H9 (cell line): ENCODE measurements around the gene CFAP97D1. TPM values are rescaled to one million over a fixed set of nuclear protein-coding genes. Genes with fewer than 3 reads are reported as not detected.

Source experiments
- DNase-seq: peaks from one replicate; pipeline ENCODE4 v3.0.0-alpha.2; 2017
- H2AFZ ChIP-seq: one replicate; pipeline ENCODE4 v1.6.1; 2013; ENCODE audit warnings: mild to moderate bottlenecking, low read length, control low read depth, moderate library complexity
- H2AK5ac ChIP-seq: 2 replicates; pipeline ENCODE4 v1.6.1; 2013; ENCODE audit warnings: low read length, control low read depth, mixed read lengths; ENCODE audit not compliant: insufficient read length
- H2BK120ac ChIP-seq: one replicate; pipeline ENCODE4 v1.6.1; 2013; ENCODE audit warnings: low read depth, mild to moderate bottlenecking, low read length, control low read depth, inconsistent platforms; ENCODE audit not compliant: poor library complexity, severe bottlenecking
- H2BK12ac ChIP-seq: 2 replicates; pipeline ENCODE4 v1.6.1; 2013; ENCODE audit warnings: low read length, control low read depth, mixed read lengths, low read depth; ENCODE audit not compliant: insufficient read length
- H2BK15ac ChIP-seq: 2 replicates; pipeline ENCODE4 v1.6.1; 2013; ENCODE audit warnings: low read depth, low read length, control low read depth
- H2BK20ac ChIP-seq: one replicate; pipeline ENCODE4 v1.6.1; 2013; ENCODE audit warnings: low read depth, mild to moderate bottlenecking, low read length, control low read depth, inconsistent platforms; ENCODE audit not compliant: poor library complexity, severe bottlenecking
- H2BK5ac ChIP-seq: 2 replicates; pipeline ENCODE4 v1.6.1; 2013; ENCODE audit warnings: low read length, control low read depth, mixed read lengths; ENCODE audit not compliant: insufficient read length
- H3K14ac ChIP-seq: 2 replicates; pipeline ENCODE4 v1.6.1; 2013; ENCODE audit warnings: low read length, control low read depth; ENCODE audit not compliant: insufficient read depth
- H3K18ac ChIP-seq: 2 replicates; pipeline ENCODE4 v1.6.1; 2013; ENCODE audit warnings: low read depth, mild to moderate bottlenecking, mixed read lengths, low read length, control low read depth; ENCODE audit not compliant: insufficient read length
- H3K23ac ChIP-seq: 2 replicates; pipeline ENCODE4 v1.6.1; 2013; ENCODE audit warnings: low read length, control low read depth, mixed read lengths, low read depth; ENCODE audit not compliant: insufficient read length
- H3K23me2 ChIP-seq: 2 replicates; pipeline ENCODE4 v1.6.1; 2013; ENCODE audit warnings: low read depth, mild to moderate bottlenecking, mixed read lengths, low read length, control low read depth; ENCODE audit not compliant: insufficient read length, poor library complexity, severe bottlenecking
- H3K27ac ChIP-seq: 2 replicates; pipeline ENCODE4 v1.5.1; 2013; ENCODE audit warnings: low read length, control low read depth, mixed read lengths, low read depth; ENCODE audit not compliant: insufficient read length
- H3K27me3 ChIP-seq: 2 replicates; pipeline ENCODE4 v1.6.1; 2013; ENCODE audit warnings: low read length, control low read depth, inconsistent platforms; ENCODE audit not compliant: insufficient read depth
- H3K4ac ChIP-seq: 2 replicates; pipeline ENCODE4 v1.6.1; 2013; ENCODE audit warnings: low read depth, mild to moderate bottlenecking, control low read depth, inconsistent platforms, low read length, moderate library complexity
- H3K4me1 ChIP-seq: 2 replicates; pipeline ENCODE4 v1.6.1; 2013; ENCODE audit warnings: low read length, control low read depth, inconsistent platforms; ENCODE audit not compliant: insufficient read depth
- H3K4me2 ChIP-seq: 2 replicates; pipeline ENCODE4 v1.6.1; 2013; ENCODE audit warnings: low read length, control low read depth, mixed read lengths; ENCODE audit not compliant: insufficient read length, insufficient read depth
- H3K56ac ChIP-seq: 2 replicates; pipeline ENCODE4 v1.6.1; 2013; ENCODE audit warnings: low read depth, mild to moderate bottlenecking, mixed read lengths, low read length, control low read depth; ENCODE audit not compliant: insufficient read length
- H3K79me1 ChIP-seq: 2 replicates; pipeline ENCODE4 v1.6.1; 2013; ENCODE audit warnings: low read depth, mild to moderate bottlenecking, moderate library complexity, low read length, control low read depth, inconsistent platforms; ENCODE audit not compliant: insufficient read depth, poor library complexity, severe bottlenecking
- H3K79me2 ChIP-seq: 2 replicates; pipeline ENCODE4 v1.6.1; 2013; ENCODE audit warnings: low read length, control low read depth, inconsistent platforms; ENCODE audit not compliant: insufficient read depth
- H3K9ac ChIP-seq: 2 replicates; pipeline ENCODE4 v1.6.1; 2013; ENCODE audit warnings: low read length, control low read depth, mixed read lengths; ENCODE audit not compliant: insufficient read length; ENCODE audit errors: extremely low read depth
- H3K9me3 ChIP-seq: one replicate; pipeline ENCODE4 v1.6.1; 2013; ENCODE audit warnings: low read depth, low read length, inconsistent platforms; ENCODE audit not compliant: control insufficient read depth
- H3T11ph ChIP-seq: one replicate; pipeline ENCODE4 v1.6.1; 2013; ENCODE audit warnings: mild to moderate bottlenecking, low read length, control low read depth, inconsistent platforms
- H4K20me1 ChIP-seq: one replicate; pipeline ENCODE4 v1.6.1; 2013; ENCODE audit not compliant: control insufficient read depth, insufficient read length, insufficient read depth
- H4K5ac ChIP-seq: 2 replicates; pipeline ENCODE4 v1.6.1; 2013; ENCODE audit warnings: low read depth, mild to moderate bottlenecking, mixed read lengths, low read length, control low read depth; ENCODE audit not compliant: insufficient read length
- H4K8ac ChIP-seq: replicated peaks from 2 replicates; pipeline ENCODE4 v1.6.1; 2013; ENCODE audit warnings: low read length, control low read depth, mixed read lengths, low read depth; ENCODE audit not compliant: insufficient read length
- H4K91ac ChIP-seq: 2 replicates; pipeline ENCODE4 v1.6.1; 2013; ENCODE audit warnings: low read depth, mild to moderate bottlenecking, moderate library complexity, mixed read lengths, low read length, control low read depth; ENCODE audit not compliant: insufficient read length
- H3K27ac Mint-ChIP-seq, 3 experiments: 2 replicates in 2 of 3; 3 replicates in 1 of 3; pipeline ENCODE4 v1.8.0; 2020 to 2021; ENCODE audit warnings: mixed read lengths in 3 of 3, mild to moderate bottlenecking in 1 of 3, moderate library complexity in 1 of 3
- H3K27me3 Mint-ChIP-seq: 2 replicates; pipeline ENCODE4 v1.8.0; 2021; ENCODE audit warnings: low read depth, mild to moderate bottlenecking, moderate library complexity, mixed read lengths
- H3K36me3 Mint-ChIP-seq, 3 experiments: 2 replicates in 2 of 3; 3 replicates in 1 of 3; pipeline ENCODE4 v1.8.0; 2020 to 2021; ENCODE audit warnings: low read depth in 3 of 3, mixed read lengths in 3 of 3; ENCODE audit not compliant: insufficient read depth in 1 of 3
- H3K4me1 Mint-ChIP-seq, 2 experiments: 2 replicates each; pipeline ENCODE4 v1.8.0; 2020; ENCODE audit warnings: mixed read lengths in 2 of 2
- H3K4me3 Mint-ChIP-seq, 2 experiments: 2 replicates in 1 of 2; 3 replicates in 1 of 2; pipeline ENCODE4 v1.8.0; 2020 to 2021; ENCODE audit warnings: mild to moderate bottlenecking in 2 of 2, mixed read lengths in 2 of 2, moderate library complexity in 1 of 2
- H3K9me3 Mint-ChIP-seq, 2 experiments: 2 replicates in 1 of 2; 3 replicates in 1 of 2; pipeline ENCODE4 v1.8.0; 2020; ENCODE audit warnings: mild to moderate bottlenecking in 2 of 2, mixed read lengths in 2 of 2, moderate library complexity in 1 of 2
- WGBS: extraction: QIAGEN DNeasy Blood & Tissue Kit; methylation state at CpG from one replicate; pipeline ENCODE4 v1.1.7; 2013; ENCODE audit warnings: missing lambda C conversion rate, low lambda C conversion rate, mixed read lengths; ENCODE audit not compliant: insufficient read length; ENCODE audit errors: extremely low coverage; 5-methylcytosine and 5-hydroxymethylcytosine counted together
- total RNA-seq: library from RNA; stranded (reverse); gene quantifications from 2 replicates; pipeline ENCODE4 v1.2.1, GENCODE V29; 2021
- TF ChIP-seq, protein P1 (sequence below): fragments of 200-600 bp; sonication (generic); conservative IDR thresholded peaks from 3 replicates; pipeline ENCODE4 v1.8.0; 2021; ENCODE audit warnings: antibody characterized with exemption, mild to moderate bottlenecking

The CFAP97D1 gene
- total RNA-seq, 1 experiment from 2014 or later = not detected

DNA sequence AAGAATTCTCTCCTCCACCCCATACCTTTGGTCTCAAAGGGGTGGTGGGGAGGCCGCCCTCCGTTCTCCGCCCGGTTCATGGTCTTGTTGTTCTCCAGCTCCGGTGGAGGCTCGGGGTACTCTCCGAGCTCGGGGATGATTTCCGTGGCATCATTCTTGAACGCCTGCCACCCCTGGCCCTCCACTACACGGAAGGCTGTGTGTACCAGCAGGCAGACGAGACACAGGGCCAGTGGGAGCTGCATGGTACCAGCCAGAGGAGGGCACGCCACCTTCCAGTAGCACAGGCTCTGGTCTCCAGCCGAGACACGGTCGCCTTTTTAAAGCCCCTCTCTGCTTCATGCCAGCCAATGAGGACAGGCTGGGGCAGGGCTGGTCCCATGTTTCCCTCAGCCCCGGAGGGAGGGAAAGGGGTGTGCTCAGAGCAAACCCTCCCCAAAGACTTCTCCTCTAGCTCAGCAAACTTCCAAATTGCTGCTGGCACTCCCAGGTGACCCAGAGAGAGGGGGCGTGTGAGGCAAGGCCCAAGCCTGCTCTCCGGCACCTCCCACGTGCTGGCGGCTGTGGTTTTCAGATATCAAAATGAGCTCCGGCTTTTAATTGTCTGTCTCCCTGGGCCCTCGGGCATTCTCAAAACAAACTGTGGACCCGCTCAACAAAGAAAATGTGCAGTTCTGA, 21.6 kb upstream of the CFAP97D1 start, which contains the start of gene SOST:
Gene SOST, minus strand, starts transcription at position 295 of the 678 bp plus-strand sequence. Its CDS starts 50 bp downstream, at position 245.
- H2BK5ac ChIP-seq = no peak within 1 kb of the TSS
- H3K14ac ChIP-seq = no peak within 1 kb of the TSS
- no peak within 1 kb of the TSS for H4K5ac ChIP-seq
- H3K79me1 ChIP-seq = no peaks in the 10 kb centered on the region
- no peak within 1 kb of the TSS for H4K91ac ChIP-seq
- H3K18ac ChIP-seq = no peak within 1 kb of the TSS
- H3K27ac ChIP-seq = no peak within 1 kb of the TSS
- no peak within 1 kb of the TSS for H2BK20ac ChIP-seq
- no peaks in the 10 kb centered on the region for H4K20me1 ChIP-seq
- H3K4me2 ChIP-seq = no peak within 1 kb of the TSS
- H2BK12ac ChIP-seq = no peak within 1 kb of the TSS
- H4K8ac ChIP-seq = no peak within 1 kb of the TSS
- WGBS = no CpG with 5 or more reads among the region's 24 CpGs
- Mint-ChIP-seq H3K4me3 (no peak within 1 kb of the TSS; a peak in 1 of 5 replicates), H3K4me1 (peaks cover 30 to 32% of the 10 kb centered on the region in 2 experiments), H3K27ac (peak within 1 kb of the TSS in 1 of 3 experiments; percentile 82; a peak in 3 of 7 replicates), H3K36me3 (no peaks in the 10 kb centered on the region), H3K9me3 (no peaks in the 10 kb centered on the region), H3K27me3 (0 out of 2 replicates have a peak, but pooled peaks cover 4% of the 10 kb centered on the region)
- H3K79me2 ChIP-seq = no peaks in the 10 kb centered on the region
- H2BK15ac ChIP-seq = no peak within 1 kb of the TSS
- no peak within 1 kb of the TSS for H2BK120ac ChIP-seq
- H3K27me3 ChIP-seq = peaks cover 4% of the 10 kb centered on the region; the same call in 1 of the 2 replicates
- no peak within 1 kb of the TSS for H3K23ac ChIP-seq
- peaks cover 6% of the 10 kb centered on the region for H3K23me2 ChIP-seq
- TF ChIP-seq, protein P1, sequence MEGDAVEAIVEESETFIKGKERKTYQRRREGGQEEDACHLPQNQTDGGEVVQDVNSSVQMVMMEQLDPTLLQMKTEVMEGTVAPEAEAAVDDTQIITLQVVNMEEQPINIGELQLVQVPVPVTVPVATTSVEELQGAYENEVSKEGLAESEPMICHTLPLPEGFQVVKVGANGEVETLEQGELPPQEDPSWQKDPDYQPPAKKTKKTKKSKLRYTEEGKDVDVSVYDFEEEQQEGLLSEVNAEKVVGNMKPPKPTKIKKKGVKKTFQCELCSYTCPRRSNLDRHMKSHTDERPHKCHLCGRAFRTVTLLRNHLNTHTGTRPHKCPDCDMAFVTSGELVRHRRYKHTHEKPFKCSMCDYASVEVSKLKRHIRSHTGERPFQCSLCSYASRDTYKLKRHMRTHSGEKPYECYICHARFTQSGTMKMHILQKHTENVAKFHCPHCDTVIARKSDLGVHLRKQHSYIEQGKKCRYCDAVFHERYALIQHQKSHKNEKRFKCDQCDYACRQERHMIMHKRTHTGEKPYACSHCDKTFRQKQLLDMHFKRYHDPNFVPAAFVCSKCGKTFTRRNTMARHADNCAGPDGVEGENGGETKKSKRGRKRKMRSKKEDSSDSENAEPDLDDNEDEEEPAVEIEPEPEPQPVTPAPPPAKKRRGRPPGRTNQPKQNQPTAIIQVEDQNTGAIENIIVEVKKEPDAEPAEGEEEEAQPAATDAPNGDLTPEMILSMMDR = no peak
- H2AFZ ChIP-seq = no peak within 1 kb of the TSS
- no peaks in the 10 kb centered on the region for H3K9me3 ChIP-seq
- no peak within 1 kb of the TSS for H3K4ac ChIP-seq
- no peaks in the 10 kb centered on the region for H3K4me1 ChIP-seq
- no peak within 1 kb of the TSS for H3K9ac ChIP-seq
- H3K56ac ChIP-seq = no peak within 1 kb of the TSS
- no peak within 1 kb of the TSS for H3T11ph ChIP-seq
- no peak for DNase-seq
- H2AK5ac ChIP-seq = no peak within 1 kb of the TSS
